Suprapubic skin (tissue), 4 donors: ENCODE results near the gene RAB1A.

Experiments
- EP300 ChIP-seq: sonication (generic); formaldehyde crosslinking; IDR thresholded peaks from one replicate; pipeline ENCODE4 v1.6.1; 2017; ENCODE audit warnings: antibody characterized with exemption
- POLR2A ChIP-seq, 2 donors: fragments of 450-650 bp; IDR thresholded peaks; one replicate each; pipeline ENCODE4 v1.6.1; 2017; ENCODE audit warnings: antibody characterized with exemption in 2 of 2, mild to moderate bottlenecking in 2 of 2, moderate library complexity in 2 of 2
- POLR2AphosphoS5 ChIP-seq, 3 donors: sonication (generic); formaldehyde crosslinking; IDR thresholded peaks; one replicate each; pipeline ENCODE4 v1.6.1; 2017; ENCODE audit warnings: antibody characterized with exemption in 3 of 3
- TF ChIP-seq, protein P1 (sequence below), 2 donors: fragments of 200-600 bp in 1 of 2; fragments of 450-650 bp in 1 of 2; sonication (generic) in 1 of 2; IDR thresholded peaks; one replicate each; pipeline ENCODE4 v1.5.1; 2016 to 2019; ENCODE audit warnings: antibody characterized with exemption in 2 of 2, mild to moderate bottlenecking in 1 of 2, moderate library complexity in 1 of 2

DNA sequence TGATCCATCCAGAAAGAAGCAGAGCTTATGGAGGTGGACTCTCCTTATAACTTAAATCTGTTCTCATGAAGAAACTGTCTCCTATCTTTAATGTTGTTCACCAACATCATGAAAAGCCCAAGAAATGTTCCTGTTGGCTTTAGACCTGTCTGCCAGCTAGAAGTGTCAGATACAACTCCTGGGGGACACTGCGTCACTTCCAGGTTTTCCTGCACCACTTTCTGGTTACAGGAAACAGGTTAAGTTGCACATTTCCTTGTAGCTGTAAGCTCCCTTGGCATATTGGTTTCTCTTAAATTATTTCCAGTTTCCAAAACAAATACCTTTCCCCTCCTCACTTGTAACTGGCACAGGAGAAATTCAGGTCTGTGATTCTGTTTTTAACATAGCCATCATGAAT, 70.8 kb downstream of the RAB1A start:
- TF ChIP-seq EP300 (no peak), POLR2A (IDR thresholded peaks at IDR 0.05) (no peak), POLR2AphosphoS5 (IDR thresholded peaks at IDR 0.05) (no peak)
- TF ChIP-seq, protein P1, sequence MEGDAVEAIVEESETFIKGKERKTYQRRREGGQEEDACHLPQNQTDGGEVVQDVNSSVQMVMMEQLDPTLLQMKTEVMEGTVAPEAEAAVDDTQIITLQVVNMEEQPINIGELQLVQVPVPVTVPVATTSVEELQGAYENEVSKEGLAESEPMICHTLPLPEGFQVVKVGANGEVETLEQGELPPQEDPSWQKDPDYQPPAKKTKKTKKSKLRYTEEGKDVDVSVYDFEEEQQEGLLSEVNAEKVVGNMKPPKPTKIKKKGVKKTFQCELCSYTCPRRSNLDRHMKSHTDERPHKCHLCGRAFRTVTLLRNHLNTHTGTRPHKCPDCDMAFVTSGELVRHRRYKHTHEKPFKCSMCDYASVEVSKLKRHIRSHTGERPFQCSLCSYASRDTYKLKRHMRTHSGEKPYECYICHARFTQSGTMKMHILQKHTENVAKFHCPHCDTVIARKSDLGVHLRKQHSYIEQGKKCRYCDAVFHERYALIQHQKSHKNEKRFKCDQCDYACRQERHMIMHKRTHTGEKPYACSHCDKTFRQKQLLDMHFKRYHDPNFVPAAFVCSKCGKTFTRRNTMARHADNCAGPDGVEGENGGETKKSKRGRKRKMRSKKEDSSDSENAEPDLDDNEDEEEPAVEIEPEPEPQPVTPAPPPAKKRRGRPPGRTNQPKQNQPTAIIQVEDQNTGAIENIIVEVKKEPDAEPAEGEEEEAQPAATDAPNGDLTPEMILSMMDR (IDR thresholded peaks at IDR 0.05) = no peak
